ENCODE results near the gene HTT.

HTT gene

GRCh38 chr4:3253808-3254207 lies 179.3 kb downstream of the HTT start:
- DNase-seq: no peak

DNA sequence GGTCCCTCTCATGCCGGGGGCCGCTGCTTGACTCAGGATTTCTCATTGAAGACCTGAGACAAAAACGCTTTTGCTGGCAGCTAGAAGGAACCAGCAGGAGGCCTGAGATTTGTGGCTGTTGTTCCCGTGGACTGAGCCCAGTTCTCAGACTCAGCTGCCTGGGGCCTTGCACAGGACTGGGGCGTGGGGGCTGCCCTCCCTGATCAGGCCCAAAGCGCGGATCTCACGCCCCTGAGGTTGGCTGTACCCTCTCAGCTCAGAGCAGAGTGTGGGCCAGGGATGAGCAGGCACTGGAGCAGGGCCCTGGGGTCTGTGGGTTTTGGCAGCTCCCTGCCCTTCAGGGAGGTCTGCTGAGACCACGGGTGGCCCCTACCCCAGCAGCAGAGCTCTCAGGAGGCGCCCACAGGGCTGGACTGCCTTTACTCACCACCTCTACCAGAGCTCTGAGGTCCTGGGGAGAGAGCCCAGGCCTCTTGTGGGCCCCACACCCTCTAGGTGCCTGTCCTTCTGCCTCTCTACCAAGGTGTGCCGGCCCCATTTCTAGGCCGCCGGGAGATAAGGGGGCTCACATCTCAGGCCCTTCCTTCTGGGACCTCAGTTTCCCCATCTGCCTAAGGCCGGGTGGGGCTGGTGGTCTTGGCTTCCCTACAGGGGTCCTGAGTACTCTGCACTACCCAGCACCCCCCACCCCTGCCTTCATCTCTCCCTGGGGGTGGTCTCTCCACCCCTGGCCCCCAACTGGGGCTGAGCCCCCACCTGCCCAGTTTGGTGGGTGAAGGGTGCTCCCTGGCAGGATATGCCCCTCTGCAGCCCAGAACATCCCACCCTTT lies 180.0 kb downstream of the HTT start:
- DNase-seq: peak; percentile 48

GRCh38 chr4:3255611-3256186 lies 181.2 kb downstream of the HTT start:
- peak; percentile 44 for DNase-seq

DNA sequence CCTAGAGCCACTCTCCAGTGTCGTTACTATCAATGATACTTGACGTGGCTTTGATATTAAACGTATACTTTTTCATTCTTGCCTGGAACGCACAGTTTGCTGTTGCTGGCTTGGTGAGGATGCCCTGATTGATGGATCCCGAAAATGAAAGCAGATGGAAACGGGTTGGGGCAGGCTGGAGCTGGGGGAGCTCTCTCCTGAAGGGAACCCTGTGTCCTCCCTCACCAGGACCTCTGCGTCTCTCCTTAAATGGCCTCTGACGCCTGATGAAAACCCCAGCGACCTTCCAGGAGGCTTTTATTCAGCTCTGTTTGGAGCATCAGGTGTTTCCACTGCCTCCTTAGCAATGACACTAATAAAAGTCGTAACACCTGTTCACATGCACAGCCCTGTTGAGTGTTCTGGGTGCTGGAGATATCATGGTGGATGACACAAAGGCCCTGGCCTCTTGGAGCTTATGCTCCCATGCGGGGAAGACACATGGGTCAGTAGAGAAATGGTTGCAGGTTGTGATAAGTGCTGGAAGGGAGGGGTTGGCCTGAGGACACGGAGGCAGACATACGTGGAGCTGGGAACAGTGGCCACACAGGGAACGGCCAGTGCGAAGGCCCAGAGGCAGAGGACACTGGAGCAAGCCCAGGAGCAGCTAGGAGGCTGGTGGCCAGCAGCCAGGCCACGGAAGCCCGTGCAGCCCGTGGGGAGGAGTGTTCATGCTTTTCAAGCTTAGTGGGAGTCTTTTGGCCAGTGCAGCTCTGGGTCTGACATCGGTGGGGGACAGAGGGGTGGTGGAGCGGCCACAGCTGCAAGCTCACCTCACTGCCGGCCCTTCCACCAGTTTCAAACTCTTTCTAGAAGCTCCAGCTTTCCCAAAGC lies 182.0 kb downstream of the HTT start:
- peak; percentile 39 for DNase-seq

GRCh38 chr4:3257103-3257555 lies 182.6 kb downstream of the HTT start:
- peak; percentile 44 for DNase-seq

DNA sequence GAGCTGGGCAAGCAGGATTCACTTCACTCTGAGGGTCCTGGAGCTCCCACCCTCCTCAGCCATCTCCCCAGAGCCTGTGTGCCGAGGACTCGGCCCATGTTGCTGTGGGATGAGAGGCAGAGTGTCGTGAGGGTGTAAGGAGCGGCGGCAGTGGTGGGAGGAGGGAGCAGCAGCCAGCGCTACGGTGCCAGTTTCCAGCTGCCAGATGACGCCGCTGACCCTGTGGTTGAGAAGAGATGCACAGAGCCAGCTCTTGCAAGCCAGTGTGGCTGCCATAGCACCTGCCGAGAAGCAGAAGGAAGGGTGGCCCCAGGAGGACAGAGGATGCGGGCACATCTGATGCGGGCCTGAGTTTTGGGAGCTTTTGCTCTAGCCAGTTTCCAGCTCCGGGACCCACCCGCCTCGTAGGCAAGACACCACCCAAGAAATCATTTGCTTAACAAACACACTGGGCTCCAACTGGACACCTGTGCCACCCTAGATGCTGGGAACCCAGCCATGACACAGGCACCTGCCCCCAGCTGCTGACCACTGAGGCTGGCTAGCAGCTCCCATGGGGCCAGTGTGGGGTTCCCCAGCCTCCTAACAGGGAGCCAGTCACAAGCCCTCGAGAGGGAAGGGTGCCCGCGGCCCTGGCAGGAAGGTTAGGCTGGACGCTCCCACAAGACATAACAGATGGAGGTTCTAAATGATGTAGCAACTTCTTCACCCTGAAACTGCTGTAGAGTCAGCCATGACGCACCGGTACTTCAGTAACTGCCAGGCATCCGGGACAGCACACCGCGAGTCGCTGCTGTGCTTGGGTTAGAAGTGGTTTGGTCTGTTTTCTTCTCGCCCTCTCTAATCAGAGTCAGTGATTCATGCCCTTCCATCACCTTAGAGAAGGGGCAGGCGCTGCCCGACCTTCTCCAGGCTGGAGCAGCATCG lies 183.3 kb downstream of the HTT start:
- DNase-seq: peak; percentile 52

- no peak for DNase-seq
Observed at GRCh38 chr4:3261411-3262207, 187.1 kb downstream of the HTT start.

DNA sequence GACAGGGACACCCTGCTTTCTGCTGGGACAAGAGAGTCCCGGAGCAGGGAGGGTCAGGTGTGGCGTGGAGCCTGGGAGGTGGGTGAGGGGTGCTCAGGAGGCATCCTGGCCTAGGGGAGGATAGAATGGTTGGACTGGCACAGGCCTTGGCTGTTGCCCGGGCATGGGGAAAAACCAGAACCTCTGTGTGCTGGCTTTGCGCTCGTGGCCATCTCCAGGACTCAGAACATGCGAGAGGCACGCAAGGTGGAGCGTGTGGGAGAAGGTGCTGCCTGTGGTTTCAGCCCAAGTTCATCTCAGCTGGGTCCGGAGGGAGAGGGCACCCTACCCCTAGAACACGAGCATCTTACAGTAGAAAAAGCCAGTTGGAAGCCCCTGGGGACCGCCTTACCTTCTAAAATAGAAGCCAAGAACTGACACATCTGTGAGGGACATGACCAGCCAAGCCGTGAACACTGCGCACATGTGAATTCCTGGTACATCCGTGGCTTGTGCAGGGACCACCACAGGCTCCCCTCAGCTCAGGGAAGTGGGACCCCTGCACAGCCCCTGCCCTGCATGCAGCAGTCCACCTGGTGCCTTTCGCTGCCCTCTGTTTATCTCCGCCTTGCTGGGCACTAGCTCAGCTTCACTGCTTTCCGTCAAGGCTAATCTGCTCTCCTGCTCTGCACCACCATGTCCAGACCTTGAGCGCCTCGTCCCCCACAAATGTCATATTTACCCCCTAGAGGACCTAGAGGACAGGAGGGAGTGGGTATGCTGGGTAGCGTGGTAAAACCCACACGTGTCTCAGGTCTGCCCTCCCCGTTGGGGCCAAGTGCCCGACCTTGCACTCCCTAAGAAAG lies 187.9 kb downstream of the HTT start:
- DNase-seq: peak; percentile 50

DNA sequence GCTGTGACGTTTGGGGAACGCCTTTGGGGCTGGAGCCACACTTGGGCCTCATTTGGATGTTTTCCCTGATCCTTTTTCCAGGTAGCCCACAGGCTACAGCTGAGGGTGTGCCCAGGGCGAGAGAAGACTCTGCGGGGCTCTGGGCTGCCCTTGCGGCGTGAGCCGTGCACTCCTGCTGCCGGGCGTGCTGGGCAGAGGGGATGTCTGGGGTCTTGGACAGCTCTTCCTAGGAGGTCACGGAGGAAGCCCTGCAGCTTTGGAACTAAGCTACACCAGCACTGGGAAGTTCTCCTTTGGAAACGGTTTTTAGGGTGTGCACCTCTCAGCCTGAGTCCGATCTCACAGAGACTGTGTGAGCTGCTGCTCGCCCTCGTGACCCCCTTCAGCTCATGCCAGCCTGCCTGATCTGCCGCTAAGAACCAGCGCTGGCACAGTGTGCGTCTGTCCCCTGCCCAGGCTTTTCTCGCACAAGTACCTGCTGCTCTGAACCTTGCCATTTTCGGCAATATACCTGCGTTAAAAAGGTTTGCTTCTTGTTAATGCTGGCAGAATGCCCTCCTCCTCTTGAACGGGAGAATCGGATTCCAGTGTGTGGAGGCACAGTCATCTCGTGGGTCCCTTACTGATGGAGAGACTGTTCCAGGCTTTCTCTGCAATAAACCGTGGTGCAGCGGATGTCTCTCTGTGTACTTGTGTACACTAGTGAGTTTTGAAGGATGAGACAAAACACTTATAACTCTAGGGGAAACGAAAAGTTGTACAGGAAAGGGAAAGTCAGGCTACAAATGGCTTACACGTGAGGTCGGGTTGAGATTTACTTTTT lies 188.8 kb downstream of the HTT start:
- no peak for DNase-seq

- DNase-seq: no peak
Observed at GRCh38 chr4:3263876-3264193, 189.4 kb downstream of the HTT start.

DNA sequence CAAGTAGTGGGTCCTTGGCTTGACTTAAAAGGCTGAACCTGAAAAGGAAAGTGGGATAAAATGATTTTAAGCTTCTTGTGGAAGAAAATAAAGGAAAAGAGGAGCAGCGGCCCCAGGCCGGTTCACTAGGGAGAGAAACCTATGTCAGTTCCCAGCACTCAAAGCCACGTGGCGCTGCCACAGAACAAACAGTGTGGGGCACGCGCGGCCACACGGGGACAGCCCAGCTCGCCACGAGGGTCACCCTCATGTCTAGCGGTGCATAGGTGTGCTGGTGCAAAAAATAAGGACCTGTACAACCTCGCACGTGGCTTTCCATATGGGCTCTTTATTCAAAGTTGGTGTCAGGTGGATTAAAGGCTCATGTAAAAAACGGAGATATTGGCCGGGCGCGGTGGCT lies 191.6 kb downstream of the HTT start:
- no peak for DNase-seq

DNA sequence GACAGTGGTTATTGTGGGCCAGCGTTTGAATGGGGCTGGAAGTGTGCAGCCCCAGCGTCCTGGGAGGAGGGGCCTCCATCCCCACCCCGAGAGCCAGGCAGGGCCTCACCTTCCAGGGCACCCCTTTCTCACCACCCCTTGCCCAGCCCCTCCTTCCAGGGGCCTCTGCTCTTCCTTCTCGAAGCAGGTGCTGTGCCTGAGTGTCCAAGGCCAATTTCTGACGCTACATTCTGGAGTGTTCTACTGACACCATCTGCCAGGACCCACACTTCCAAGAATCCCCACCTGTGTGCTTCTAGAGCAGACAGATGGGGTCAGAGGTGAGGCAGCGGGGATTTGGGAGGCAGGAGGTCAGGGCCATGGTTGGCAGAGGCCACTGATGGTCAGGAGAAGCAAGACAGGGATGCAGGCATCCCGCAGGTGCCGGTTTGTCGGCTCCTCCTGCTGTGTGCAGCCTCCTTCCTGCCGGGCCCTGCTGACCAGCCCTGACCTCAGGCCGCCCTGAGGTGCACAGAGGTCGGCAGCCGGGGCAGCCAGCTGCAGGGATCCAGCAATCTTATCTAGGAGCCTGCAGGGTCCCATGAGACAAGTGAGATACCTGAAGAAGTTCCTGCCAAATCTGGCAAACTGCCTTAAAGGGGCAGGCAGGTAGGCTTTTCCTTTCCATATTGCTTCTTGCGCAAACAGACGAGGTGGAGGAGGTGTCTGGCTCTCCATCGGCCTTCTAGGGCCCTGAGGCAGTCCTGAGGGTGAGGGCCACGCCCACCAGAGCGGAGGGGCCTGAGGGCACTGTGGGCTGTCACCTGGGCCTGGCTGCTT lies 193.3 kb downstream of the HTT start:
- peak; percentile 67 for DNase-seq

DNA sequence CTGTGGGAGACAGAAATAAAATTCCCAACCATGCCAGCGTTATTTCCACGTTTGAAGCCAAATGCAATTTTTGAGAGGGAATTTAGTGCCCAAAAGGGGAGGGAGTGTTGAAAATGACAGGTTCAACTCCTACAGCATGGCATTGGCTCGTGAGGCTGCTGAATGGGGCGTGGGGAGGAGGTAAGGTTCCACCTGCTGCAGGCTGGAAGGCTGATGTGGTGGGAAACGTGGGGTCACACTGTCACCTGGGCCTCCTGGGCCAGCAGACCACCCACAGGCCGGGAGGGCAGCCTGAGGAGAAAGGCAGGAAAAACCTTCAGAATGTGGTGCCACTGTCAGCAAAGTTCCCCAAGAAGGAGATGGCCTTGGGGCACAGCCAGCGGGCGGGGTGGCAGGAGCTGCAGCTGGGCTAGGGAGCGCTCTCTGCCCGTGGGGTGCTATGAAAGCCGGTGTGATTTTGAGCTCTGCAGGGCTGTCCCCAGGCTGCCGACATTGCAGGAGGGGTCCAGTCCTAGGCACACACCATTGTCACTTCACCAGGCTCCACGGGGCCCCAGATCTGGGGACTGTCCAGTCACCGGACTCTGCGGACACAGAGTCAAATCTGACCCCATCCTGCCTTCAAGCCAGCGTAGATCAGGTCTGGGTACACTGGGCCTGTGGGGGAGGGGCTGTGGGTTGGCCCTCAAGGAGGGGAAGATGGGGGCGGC lies 194.1 kb downstream of the HTT start:
- no peak for DNase-seq

DNA sequence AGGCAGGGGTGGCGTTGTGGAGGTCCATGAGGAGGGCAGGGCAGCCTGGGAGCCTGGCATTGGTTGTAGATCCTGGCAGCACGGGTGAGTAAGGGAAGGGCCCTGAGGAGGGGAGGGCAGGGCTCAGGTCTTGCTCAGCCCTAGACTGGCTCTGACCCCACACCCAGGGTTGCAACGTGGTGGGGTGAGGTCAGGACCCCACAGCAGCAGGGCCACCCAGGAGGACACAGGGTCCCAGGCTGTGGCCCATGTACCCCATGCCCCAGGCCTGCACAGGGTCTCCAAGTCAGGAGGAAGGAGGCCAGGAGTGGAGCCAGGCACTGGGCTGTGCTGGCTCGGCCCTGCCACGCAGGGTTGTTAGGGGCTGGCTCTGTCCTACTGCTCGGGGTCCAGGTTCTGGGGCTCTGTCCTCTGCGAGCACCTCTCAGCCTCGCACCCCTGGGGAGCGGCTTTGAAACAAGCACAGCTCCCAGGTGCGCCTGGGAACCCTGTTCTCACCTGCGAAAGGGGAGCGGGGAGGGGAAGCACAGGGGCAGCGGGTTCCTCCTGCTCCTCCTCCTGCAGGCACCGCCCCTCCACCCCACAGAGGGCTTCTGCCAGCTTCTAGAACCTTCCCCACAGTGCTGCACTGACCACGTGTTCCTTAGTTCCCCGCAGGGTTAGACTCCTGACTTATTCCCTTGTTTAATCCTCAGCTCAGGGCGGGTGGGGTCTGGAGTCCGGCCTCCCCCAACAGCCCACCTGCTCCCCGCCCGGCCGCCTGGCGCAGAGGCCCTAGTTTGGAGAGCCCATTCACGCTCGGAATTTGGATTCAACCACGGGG lies 194.8 kb downstream of the HTT start:
- DNase-seq: no peak

DNA sequence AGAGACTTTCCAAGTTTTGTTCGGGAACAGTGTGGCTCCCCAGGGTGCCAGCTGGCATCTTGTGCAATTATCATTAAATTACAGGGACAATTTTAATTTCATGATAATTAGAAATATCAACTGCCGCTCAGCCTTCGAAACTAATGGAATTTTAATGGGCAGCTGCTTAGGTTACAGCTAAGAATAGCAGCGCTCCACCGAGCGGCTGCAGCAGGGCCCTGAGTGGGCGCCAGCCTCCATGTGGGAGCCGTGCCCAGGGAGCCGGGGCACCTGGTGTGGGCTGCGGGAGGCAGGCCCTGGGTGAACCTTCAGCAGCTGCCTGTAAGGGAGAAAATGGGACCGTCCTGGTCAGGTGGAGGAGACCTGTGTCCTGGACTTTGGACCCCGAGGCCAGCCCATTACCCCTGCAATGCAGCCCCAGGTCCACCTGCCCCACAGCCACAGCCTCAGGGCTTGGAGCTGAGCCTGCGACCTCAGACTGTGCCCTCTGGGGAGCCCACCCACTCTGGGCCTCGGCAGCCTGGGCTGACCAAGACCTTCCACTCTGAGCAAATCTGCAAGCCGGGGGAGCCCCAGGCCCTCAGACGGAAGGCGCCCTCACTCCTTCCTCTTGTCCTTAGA lies 195.6 kb downstream of the HTT start:
- DNase-seq: no peak

- no peak for DNase-seq
Observed at GRCh38 chr4:3271131-3271530, 196.7 kb downstream of the HTT start.

GRCh38 chr4:3276986-3277385 lies 202.5 kb downstream of the HTT start:
- DNase-seq: no peak
